ENCODE measurements around the gene FABP2.

Gene FABP2

DNA sequence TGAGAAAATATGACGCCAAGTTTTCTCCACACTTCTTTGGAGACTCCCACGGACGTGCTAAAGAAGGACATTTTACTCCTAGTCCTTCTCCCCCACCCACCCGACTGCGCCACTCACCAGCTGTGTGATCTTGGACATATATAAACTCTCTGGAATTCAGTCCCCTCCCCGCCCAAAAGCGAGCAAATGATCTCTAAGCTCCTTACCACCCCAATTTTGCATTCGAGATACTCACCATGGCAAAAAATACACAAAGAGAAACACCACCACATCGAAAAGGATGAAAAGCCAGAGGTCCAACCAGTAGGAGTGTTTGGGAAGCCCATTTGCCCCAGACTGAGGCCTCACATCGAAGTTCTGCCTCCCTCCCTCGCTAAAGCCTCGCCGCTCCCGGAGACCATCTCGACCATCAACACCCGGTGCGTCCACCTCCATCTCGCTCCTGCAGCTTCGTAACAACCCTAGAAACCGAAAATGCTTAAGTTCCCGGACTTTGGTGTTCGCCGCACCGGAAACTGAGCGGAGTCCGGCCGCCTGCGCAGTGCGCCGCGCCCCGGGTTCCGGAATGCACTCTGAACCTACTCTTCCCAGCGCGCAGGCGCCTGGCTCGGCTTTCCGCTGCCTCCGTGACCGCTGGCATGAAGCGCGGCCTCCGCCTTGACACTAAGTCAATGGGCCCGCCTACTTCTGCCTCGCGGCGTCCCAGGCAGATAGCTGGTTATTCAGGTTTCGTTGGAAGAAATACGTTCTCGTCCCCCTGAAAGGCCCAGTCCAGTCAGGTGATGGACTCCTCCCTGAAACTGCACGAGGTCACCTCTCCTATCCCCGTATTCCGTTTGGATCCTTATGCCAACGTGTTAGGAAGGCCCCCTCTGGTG is 21.6 kb downstream of the FABP2 start:
- peak overlapping the region; percentile 90 for H3K4me3 ChIP-seq (ENCODE audit: low read depth, low read length)
- DNase-seq (ENCODE audit: low read depth) = peak; percentile 68
- in situ Hi-C loops (cut with HindIII; ENCODE audit: low sequenced_read_pairs) = no loop called here
- no peak for TF ChIP-seq CTCF (IDR thresholded peaks at IDR 0.05; ENCODE audit: low read depth, low read length, missing control alignments)

- TF ChIP-seq CTCF (IDR thresholded peaks at IDR 0.05; ENCODE audit: low read depth, low read length, missing control alignments) = no peak
- H3K4me3 ChIP-seq (ENCODE audit: low read depth, low read length) = peak overlapping the region; percentile 90
- DNase-seq (ENCODE audit: low read depth) = no peak
- in situ Hi-C loops (cut with HindIII; ENCODE audit: low sequenced_read_pairs) = loop anchor here (10.0 kb wide), 1 partner anchor 315 kb away; no protein-coding TSS in a partner anchor
Measured at GRCh38 chr4:119299741-119300100, 22.2 kb downstream of the FABP2 start.

DNA sequence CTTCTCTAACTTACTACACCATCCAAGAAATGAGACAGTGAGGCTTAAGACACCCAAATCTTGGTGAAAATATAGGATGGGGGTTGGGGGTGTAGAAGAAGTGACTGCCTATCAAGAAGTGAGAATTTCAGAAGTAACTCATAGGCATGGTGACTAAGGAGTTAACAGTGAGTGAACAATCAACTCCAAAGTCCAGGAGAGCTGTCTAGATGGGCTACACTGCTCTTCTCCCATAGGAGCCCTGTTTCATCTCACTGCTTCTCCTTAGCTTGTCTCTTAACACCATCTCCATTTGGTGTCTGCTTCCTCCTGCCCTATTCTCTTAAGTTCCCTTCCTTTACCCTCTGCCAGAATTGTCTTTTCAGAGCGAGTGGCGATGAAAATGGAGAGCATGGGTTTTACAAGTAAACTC is 22.7 kb downstream of the FABP2 start:
- peak overlapping the region; percentile 90 for H3K4me3 ChIP-seq (ENCODE audit: low read depth, low read length)
- in situ Hi-C loops (cut with HindIII; ENCODE audit: low sequenced_read_pairs) = loop anchor here (10.0 kb wide), 1 partner anchor 314 kb away; no protein-coding TSS in a partner anchor
- no peak for TF ChIP-seq CTCF (IDR thresholded peaks at IDR 0.05; ENCODE audit: low read depth, low read length, missing control alignments)
- no peak for DNase-seq (ENCODE audit: low read depth)

DNA sequence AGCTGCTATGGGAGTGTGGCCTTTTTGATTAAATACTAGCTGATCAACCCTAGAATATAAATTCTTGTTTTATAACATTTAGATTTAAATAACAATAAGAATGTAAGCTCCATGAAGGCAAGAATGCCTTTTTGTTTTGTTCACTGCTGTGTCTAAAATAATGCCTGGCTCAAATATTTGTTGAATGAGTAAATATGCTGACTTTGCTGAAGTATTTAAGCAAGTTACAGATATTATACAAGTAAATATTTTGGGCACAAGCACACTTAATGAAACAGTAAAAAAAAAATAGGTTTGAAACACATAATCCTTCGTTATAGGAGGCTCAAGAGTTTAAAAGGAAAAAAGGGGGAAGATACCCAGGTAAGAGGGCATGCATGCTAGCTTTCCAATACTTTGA is 24.1 kb downstream of the FABP2 start:
- H3K4me3 ChIP-seq (ENCODE audit: low read depth, low read length) = no peak overlapping the region
- DNase-seq (ENCODE audit: low read depth) = no peak
- in situ Hi-C loops (cut with HindIII; ENCODE audit: low sequenced_read_pairs) = loop anchor here (10.0 kb wide), 1 partner anchor 313 kb away; no protein-coding TSS in a partner anchor
- TF ChIP-seq CTCF (IDR thresholded peaks at IDR 0.05; ENCODE audit: low read depth, low read length, missing control alignments) = no peak

DNA sequence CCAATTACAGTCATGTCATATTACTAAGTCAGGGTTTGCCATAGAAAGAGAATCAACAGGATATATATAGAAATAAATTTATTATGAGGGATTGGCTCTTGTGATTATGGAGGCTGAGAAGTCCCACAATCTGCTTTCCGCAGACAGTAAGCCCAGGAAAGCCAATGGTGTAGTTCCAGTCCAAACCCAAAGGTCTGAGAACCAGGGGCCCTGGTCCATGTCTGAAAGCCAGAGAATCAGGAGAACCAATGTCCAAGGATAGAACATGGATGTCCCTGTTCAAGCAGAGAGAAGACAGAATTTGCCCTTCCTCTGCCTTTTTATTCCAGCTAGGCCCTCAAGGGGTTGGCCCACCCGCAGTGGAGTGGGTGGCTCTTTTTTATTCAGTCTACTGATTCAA is 25.6 kb downstream of the FABP2 start:
- no peak for DNase-seq (ENCODE audit: low read depth)
- in situ Hi-C loops (cut with HindIII; ENCODE audit: low sequenced_read_pairs) = loop anchor here (10.0 kb wide), 1 partner anchor 312 kb away; no protein-coding TSS in a partner anchor
- H3K4me3 ChIP-seq (ENCODE audit: low read depth, low read length) = no peak overlapping the region
- TF ChIP-seq CTCF (IDR thresholded peaks at IDR 0.05; ENCODE audit: low read depth, low read length, missing control alignments) = no peak

DNA sequence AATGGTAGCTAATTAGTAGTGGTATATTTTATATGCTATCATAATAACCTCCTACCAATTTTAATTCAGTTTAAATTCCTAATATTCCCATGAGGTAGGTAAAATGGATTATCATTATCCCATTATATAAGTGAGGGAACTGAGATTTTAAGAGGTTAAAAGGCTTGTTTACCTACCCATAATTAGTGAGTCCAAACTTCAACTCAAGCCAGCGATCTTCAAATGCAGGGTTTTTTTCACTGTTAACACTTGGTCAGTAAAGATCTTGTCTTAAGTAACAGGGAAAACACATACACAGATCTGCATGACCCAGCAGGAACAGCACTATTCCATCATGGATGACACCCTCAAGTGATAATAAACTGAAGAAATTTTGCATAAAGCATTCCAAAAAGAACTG is 31.3 kb downstream of the FABP2 start:
- H3K4me3 ChIP-seq (ENCODE audit: low read depth, low read length) = no peak overlapping the region
- in situ Hi-C loops (cut with HindIII; ENCODE audit: low sequenced_read_pairs) = loop anchor here (10.0 kb wide), 1 partner anchor 306 kb away; no protein-coding TSS in a partner anchor
- no peak for DNase-seq (ENCODE audit: low read depth)
- TF ChIP-seq CTCF (IDR thresholded peaks at IDR 0.05; ENCODE audit: low read depth, low read length, missing control alignments) = no peak

Measured in astrocyte of the cerebellum (primary cell).